Activated CD8-positive, alpha-beta memory T cell treated with anti-CD3 and anti-CD28 coated beads, Interleukin-2, amount 50 U/mL, for 4 hours (primary cell): Measurements from ENCODE around the gene TNS1.

Experiments used
- DNase-seq: peaks from one replicate; pipeline ENCODE4 v3.0.0-alpha.2; 2020

TNS1 gene

DNA sequence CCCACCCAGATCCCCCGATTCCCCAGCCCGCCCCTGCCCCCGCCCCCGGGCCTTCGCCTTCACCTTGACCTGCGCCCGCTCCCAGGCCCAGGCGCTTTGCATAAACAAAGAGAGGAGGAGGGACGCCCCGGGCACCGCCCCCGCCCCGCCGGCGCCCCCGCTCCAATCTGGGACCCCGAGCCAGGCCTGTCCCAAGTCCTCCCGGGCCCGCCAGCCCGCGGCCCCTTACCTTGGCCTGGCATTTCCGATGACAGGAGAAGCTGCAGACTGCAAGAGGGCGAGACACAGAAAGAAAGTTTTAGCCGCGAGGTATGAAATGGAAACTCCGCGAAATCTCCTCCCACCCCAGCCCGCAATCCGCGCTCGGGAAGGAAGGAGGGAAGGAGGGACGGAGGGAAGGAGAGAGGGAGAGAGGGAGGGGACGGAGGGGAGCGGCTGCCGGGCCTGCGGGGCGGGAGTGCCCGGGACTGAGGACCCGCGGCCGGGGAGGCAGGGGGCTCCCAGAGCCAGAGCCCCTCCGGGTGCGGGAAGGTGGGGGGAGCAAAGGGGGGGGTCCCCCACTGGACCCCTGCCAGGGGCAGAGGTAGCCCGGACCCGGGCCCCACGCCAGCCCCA lies 24.2 kb downstream of the TNS1 start:
- DNase-seq, result no peak

GRCh38 chr2:217977840-217978535 lies 24.8 kb downstream of the TNS1 start:
- no peak for DNase-seq

GRCh38 chr2:217976301-217976700 lies 26.5 kb downstream of the TNS1 start:
- DNase-seq, result no peak

- no peak for DNase-seq
Measured at GRCh38 chr2:217975626-217976025, 27.2 kb downstream of the TNS1 start.

GRCh38 chr2:217974389-217975005 lies 28.3 kb downstream of the TNS1 start:
- DNase-seq, result no peak

DNA sequence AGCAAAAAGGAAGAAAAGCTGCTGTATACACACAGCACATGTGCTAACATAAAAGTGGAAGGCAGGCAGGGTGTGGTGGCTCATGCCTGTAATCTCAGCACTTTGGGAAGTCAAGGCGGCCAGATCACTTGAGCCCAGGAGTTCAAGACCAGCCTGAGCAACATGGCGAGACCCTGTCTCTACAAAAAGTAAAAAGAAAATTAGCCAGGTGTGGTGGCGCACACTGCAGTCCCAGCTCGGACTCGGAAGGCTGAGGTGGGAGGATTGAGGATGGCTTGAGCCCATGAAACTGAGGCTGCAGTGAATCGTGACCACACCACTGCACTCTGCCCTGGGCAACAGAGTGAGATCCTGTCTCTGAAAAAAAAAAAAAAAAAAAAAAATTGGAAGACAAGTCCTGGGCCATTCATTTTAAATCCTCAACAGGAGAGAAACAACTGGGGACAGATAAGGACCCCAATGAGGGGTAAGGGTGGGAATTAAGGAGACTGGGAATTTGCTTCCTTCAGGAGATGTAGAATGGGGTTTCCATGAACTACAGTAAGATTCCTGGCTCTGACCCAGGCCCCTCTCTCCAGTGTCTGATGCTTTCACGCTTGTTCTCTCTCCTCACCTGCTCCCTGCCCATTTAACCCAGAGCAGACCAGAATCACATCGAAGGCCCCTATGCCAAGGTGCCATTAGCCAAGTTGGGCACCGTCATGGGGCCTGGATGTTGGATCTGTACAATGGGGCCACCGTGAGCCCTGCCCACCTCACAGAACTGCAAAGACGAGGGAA lies 29.6 kb downstream of the TNS1 start:
- no peak for DNase-seq

DNA sequence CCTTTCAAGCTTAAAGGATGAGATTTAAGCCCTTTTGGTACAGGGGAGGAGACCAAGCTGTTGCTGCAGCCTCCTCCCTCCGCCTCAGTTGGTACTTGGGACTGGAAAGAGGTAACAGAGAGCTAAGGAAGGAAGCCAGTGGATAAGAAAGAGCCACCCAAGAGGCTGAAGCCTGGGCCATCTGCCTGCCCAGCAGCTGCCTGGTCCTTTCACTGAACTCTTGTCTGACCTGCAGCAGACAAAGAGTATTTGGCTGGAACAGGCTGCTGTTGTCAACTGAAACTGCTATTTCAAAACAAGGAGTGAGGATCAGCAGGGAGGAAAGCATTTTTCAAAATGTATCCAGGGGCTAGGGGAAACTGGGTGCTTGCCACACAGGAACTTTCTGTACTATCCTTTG lies 30.3 kb downstream of the TNS1 start:
- no peak for DNase-seq

DNA sequence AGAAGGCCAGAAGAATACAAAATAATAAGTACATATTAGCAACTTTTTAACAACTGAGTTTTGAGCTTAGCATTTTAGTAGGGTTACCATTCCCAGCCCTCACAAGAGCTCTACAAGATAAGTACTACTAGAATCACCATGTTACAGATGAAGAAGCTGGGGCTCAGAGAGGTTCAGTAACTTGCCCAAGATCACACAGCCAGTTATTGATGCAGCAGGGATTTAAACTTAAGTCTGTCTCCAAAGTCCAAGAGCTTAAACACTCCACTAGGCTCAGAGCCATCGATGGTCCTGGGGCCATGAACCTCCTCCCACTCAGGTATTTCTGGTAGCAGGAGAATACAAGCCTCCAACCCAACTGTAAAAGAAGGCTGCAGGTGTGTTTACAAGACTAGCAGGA lies 30.8 kb downstream of the TNS1 start:
- no peak for DNase-seq

GRCh38 chr2:217971166-217971565 lies 31.6 kb downstream of the TNS1 start:
- no peak for DNase-seq

- no peak for DNase-seq
Measured at GRCh38 chr2:217970206-217970605, 32.6 kb downstream of the TNS1 start.

DNA sequence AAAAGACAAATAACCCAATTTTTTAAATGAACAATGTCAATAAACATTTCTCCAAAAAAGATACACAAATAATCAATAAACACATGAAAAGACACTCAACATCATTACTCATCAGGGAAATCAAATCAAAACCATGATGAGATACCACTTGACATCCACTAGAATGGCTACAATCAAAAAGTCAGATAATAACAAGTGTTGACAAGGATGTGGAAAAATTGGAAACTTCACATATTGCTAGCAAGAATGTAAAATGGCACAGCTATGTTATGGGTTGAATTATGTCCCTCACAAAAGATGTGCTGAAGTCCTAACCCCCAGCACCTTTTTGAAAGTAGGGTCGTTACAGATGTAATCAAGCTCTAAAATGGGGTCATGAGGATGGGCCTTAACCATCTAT lies 33.2 kb downstream of the TNS1 start:
- no peak for DNase-seq

- no peak for DNase-seq
Measured at GRCh38 chr2:217968023-217968422, 34.8 kb downstream of the TNS1 start.

DNA sequence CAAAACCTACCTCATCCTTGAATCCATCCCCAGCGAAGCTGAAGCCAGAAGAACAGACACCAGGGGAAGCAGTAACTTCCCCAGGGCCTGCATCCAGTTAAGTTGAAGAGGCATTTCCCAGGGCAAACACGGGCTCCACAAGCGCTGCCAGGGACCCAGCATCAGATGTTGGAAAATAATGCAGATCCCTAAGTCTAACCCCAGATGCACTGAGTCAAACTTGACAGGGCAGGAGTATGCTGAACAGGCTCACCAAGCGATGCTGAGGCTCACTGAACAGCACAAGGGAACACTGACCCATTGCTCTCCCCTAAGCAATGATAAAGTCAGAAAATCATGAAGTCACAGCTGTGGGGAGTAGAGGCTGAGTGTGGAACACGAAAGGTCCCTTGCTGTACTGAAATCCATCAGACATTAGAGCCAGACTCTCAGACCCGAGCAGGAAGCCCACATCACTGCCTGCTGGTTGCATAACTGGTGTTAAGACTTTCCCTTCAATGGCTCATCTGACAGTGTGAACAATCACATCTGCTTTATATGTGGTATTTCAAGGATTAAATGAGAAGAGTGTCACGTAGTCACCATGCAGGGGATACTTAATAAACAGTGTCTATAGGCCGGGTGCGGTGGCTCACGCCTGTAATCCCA lies 36.2 kb downstream of the TNS1 start:
- no peak for DNase-seq

DNA sequence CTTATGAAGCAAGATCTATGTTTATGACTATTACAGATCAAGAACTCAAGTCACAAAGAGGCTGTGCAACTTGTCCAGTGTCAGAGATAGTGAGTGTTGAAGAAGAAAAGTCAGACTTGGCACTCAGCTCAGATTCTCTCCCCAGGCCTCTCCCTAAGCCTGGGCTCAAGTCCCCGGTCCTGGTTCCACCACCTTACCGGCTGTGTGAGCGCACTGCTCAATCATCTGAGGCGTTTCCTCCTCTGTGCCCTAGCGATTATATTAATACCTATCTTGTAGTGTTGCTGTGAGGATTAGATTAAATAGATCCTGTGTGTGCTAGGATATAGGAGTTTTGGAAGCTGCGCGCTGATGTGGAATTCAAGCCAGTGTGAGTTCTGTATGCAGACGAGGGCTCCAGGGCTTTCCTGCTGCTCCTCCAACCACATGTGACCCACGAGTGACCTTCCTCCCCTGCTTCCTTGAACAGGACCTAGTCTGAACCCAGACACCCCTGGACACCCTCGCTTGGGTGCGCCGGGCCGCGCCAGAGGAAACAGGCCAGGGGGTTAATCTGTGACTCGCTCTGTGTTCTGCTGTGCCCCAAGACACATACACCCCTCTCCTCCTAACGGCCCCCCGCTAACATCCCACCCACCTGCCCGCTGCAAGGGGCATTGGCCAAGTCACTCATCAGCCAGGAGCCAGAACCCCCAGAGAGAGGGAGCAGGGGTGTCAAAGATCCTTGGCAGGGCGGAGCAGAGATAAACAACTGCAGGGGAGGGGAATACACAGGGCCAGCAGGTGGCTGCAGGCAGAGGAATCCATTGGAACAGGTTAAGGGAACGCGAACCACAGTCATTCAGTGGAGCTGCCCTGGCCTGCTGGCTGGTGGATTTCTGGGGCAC lies 38.3 kb downstream of the TNS1 start:
- DNase-seq, result no peak

- DNase-seq, result no peak
Measured at GRCh38 chr2:217960351-217960750, 42.4 kb downstream of the TNS1 start.

- no peak for DNase-seq
Measured at GRCh38 chr2:217959723-217960122, 43.1 kb downstream of the TNS1 start.

- DNase-seq, result no peak
Measured at GRCh38 chr2:217958884-217959225, 43.9 kb downstream of the TNS1 start.

DNA sequence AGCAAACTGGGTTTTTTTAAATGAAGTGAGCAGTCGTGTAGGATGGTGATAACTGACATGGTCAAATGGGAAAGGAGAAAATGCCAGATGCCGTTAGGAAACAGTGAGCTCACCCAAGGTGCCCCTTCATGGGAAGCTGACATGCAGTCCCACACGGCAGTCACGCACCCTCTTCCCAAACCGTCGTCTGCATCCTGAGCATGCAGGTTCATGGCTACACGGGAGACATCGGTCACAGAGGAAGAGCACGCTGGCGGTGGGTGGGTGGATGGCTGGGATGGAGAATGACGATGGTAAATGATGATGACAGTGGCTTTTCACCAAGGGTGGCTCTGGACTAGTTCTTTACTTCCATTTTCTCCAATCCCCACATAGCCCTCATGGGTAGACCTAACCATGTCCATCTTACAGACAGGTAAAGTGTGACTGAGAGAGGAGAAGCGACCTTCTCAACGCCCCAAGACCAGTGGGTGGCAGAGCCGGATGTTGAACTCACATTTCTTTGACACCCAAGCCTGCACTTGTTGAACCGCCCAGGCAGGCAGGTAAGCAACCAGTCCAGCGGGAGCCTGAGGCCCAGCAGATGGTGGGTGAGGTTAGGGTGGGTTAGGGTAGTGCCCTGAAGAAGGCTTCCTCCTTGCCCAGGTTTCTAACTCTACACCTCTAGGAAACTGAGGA lies 44.5 kb downstream of the TNS1 start:
- DNase-seq, result no peak

DNA sequence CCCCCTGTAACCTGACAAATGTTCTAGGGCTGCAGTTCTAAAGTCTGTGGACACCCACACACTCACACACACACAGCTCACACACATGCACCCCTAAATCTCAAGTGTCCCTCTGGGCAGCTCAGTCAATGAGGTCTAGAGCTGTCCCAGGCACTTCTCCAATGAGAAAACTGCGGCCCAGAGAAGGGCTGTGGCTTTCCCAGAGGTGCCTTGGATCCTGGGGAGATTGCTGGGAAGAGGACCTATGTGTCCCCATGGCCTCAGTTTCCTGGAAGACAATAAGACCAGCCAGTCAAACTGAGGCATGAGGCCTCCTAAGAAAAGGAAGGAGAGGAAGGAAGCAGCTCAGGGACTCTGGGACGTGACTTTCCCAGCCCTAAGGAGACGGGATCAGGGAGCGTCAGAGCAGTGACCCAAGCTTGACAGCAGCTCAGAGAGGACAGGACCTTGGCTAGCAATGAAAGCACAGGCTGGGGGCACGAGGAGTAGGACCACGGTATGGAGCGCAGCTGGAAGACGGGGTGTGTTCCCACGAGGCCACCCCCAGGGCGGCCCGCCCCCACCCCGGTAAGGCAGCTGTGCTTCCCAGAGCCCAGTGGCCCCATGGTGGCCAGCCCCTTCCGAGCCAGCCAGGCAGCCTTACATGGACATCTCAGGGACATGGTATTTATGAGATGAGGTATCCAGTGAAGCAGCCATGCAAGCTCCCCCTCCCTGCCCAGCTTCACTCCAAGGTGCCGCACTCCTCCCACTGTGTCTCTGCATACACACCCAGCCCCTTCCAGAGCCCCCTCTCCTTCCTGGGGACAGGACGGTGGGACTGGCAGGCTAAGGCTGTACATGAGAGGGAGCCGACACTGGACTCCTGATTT lies 46.0 kb downstream of the TNS1 start:
- DNase-seq, result no peak

GRCh38 chr2:217955881-217956493 lies 46.8 kb downstream of the TNS1 start:
- no peak for DNase-seq
